Measurements from ENCODE around the gene CTDSP1.

GRCh38 chr2:218360453-218360852, 39.2 kb upstream of the CTDSP1 start:
- TF ChIP-seq POLR2A (IDR thresholded peaks at IDR 0.05) (no peak), CTCF (IDR thresholded peaks at IDR 0.05) (no peak)

Measured in heart left ventricle (tissue), 13 donors.